Measurements from ENCODE around the gene AQP3.
"Not testable (repeated sequence)": the region's sequence is repeated elsewhere in the genome, so short reads cannot be mapped to it uniquely, and the experiment has no call there.

- TF ChIP-seq, protein P1, sequence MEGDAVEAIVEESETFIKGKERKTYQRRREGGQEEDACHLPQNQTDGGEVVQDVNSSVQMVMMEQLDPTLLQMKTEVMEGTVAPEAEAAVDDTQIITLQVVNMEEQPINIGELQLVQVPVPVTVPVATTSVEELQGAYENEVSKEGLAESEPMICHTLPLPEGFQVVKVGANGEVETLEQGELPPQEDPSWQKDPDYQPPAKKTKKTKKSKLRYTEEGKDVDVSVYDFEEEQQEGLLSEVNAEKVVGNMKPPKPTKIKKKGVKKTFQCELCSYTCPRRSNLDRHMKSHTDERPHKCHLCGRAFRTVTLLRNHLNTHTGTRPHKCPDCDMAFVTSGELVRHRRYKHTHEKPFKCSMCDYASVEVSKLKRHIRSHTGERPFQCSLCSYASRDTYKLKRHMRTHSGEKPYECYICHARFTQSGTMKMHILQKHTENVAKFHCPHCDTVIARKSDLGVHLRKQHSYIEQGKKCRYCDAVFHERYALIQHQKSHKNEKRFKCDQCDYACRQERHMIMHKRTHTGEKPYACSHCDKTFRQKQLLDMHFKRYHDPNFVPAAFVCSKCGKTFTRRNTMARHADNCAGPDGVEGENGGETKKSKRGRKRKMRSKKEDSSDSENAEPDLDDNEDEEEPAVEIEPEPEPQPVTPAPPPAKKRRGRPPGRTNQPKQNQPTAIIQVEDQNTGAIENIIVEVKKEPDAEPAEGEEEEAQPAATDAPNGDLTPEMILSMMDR (IDR thresholded peaks at IDR 0.05) = not testable (repeated sequence)
- TF ChIP-seq POLR2A (IDR thresholded peaks at IDR 0.05) = not testable (repeated sequence)
These were observed 46.4 kb upstream of the AQP3 start for GRCh38 chr9:33493819-33494218.
